ENCODE measurements around the gene CASP10. TPM values are rescaled to one million over a fixed set of nuclear protein-coding genes. Genes with fewer than 3 reads are reported as not detected.
A peak's percentile ranks its signal among the peaks of the same experiment; 100 is the strongest.
"Not testable (repeated sequence)": the region's sequence is repeated elsewhere in the genome, so short reads cannot be mapped to it uniquely, and the experiment has no call there.

The CASP10 gene
- total RNA-seq, 1 donor from 2014 or later, result 5.4 TPM

DNA sequence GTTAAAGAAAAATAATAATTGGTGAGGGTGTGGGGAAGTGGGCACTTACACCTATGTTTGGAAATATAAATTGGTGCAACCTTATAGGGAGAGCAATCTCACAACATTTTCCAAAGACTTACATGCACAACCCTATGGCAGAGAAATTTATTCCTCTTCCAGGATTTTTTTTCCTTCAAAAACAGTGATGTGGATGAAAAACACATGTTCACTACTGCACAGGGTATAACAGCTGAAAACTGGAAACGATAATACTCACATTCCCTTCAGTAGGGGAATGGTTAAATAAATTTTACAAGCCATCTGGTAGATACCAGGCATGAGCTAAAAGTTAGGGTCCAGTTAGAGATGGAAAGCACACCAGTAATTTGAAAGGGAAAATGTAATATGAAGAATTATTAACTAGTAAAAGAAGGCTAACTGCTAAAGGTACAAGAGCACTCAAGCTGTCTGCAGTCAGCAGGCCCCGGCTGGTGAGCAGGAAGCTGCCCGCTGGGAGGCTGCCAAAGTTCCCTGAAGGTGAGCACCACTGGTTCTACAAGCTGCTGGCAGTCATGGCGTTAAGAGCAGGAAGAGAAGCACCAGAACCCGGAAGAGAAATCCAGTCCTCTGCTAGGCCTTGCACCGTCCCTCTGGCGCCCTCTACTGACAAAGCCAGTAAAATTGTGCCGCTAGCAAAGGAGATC, 49.0 kb downstream of the CASP10 start:
- DNase-seq (ENCODE audit: low spot score) (peak; percentile 90), ATAC-seq (peak; percentile 82)

DNA sequence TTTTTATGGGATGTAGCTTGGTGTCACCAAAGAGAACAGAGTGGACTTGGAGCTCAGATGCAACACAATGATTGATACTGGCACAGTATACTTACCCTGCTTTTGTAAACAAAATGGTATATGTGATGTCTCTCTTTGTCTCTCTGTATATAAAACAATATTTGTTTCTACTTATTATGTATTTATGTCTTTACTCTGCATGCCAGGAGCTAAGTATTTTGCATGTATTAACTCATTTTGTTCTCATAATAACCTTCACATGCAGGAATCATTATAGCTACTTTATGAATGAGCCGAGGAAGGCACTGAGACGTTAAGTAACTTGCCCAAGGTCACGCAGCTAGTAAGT, 49.5 kb downstream of the CASP10 start:
- DNase-seq (ENCODE audit: low spot score) (peak; percentile 19), ATAC-seq (no peak)

GRCh38 chr2:201233192-201233811, 50.4 kb downstream of the CASP10 start:
- ATAC-seq, result peak; percentile 93
- DNase-seq (ENCODE audit: low spot score), result peak; percentile 89

DNA sequence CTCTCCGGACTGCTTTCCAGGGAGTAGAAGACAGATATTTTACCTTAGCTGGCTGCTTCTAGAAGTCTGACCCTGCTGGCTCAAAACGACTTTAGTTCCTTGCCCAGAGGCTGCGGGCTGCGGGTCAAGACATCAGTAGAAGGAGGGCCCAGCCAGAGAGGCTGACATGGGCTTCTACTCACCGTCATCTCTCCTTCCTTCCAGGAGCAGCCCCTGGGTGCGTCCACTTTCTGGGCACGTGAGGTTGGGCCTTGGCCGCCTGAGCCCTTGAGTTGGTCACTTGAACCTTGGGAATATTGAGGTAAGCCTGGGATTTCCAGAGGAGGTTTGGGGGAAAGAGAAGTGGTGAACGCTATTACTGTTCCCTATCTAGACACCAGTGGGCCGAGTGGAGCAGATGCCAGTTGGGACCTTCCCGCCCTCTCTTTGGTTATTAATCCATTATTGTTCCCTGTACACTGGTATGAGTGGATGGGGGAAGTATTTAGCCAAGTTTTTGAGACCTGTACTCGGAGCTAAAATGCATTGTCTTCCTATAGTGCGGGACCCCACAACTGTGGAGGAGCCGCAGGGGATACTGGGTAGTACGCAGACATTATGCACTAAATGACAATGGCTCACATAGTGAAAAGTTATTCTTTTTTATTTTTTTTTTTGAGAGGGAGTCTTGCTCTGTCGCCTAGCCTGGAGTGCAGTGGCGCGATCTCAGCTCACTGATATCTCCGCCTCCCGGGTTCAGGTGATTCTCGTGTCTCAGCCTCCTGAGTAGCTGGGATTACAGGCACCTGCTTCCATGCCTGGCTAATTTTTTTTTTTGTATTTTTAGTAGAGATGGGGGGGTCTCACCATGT, 51.1 kb downstream of the CASP10 start:
- ATAC-seq, result peak; percentile 1
- no peak for DNase-seq (ENCODE audit: low spot score)

GRCh38 chr2:201234663-201235135, 51.8 kb downstream of the CASP10 start:
- no peak for DNase-seq (ENCODE audit: low spot score)
- ATAC-seq, result no peak

DNA sequence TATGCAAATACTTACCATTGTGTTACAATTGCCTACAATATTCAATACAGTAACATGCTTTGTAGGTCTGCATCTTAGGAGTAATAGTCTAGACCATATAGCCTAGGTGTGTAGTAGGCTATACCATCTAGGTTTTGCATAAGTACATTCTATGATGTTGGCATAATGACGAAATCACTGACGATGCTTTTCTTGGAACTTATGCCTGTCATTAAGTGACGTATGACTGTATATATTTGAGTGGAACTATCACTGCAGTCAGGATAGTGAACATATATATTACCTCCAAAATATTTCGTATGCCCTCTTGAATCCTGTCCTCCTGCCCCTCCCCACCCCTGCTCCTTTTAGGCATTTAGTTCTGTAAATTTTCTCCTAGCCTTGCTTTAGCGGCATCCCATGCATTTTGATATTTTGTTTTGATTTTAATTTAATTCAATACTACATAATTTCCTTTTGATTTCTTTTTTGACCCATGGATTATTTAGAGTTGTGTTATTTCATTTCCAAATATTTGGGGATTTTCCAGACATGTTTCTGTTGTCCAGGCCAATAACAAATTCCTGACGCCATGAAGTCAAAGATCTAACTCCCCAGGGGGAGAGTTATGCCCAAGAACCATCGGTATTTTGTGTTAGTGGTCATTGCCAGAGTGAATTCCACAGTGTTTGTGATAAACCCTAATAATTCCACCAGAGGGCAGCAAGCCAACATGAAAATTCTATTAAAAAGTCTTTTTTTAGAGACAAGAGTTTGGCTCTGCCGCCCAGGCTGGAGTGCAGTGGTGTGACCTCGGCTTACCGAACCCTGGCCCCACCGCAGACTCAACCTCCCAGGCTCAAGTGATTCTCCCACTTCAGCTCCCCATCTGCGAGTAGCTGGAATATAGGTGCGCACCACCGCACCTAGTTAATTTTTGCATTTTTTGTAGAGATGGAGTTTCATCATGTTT, 53.2 kb downstream of the CASP10 start:
- ATAC-seq (peak; percentile 26), DNase-seq (ENCODE audit: low spot score) (no peak)

DNA sequence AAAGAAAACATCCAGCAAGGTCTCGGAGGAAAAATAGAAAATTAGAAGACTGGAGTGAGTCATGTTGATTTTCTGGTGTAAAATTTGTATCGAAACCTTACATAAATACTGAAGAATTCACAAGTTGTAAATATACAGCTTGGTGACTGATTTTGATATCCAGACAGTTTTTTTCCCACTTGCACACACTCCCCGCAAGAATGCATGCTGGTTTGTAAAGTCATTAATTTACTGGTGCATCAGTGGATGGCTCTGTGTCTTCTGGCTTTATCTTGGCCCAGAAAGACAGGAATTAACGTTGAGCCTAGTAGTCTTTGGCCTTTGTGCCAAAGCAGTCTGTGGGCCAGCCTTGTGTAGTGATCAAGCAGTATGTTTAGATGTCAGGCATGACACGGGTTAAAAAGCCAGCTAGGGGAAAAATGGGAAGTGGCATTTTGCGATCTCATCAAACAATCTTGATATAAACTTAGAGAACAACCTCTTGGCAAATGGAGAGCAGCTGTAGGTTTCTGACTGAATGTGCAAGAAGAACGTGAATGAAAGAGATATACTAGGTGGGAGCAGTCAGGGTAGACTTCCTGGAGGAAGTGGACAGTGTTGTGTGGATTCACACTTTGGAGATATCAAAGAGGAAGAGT, 54.7 kb downstream of the CASP10 start:
- no peak for DNase-seq (ENCODE audit: low spot score)
- no peak for ATAC-seq

GRCh38 chr2:201239167-201239935, 56.4 kb downstream of the CASP10 start:
- DNase-seq (ENCODE audit: low spot score), result not testable (repeated sequence)

GRCh38 chr2:201242571-201243277, 59.8 kb downstream of the CASP10 start:
- no peak for DNase-seq (ENCODE audit: low spot score)
- ATAC-seq, result no peak

More at GRCh38 chr2:201239167-201239935, 56.4 kb downstream of the CASP10 start:
- ATAC-seq, result peak; percentile 65

GRCh38 chr2:201244829-201245228, 61.9 kb downstream of the CASP10 start:
- ATAC-seq (no peak), DNase-seq (ENCODE audit: low spot score) (no peak)

DNA sequence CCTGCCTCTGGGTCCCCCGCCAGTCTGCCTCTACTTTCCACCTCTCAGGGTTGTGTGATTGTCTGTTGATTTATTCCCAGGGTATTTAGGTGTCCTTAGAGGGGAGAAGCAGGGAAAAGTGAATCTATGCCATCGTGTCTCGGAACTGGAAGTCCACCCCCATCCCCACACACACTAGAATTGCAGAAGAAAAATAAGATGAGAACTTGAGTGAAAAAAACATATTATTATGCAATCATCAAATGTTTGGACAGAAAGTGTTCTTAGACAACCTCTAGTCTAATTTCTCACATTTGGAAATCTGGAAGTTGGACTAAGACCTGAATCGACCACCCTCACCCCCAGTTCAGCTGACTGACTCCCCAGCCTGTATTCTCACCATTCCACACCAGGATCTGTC, 63.3 kb downstream of the CASP10 start:
- ATAC-seq, result no peak

GRCh38 chr2:201248288-201248844, 65.4 kb downstream of the CASP10 start:
- no peak for ATAC-seq
- no peak for DNase-seq (ENCODE audit: low spot score)

More for the DNA sequence above, 63.3 kb downstream of the CASP10 start:
- no peak for DNase-seq (ENCODE audit: low spot score)

- DNase-seq (ENCODE audit: low spot score) (no peak), ATAC-seq (no peak)
Measured at GRCh38 chr2:201249889-201250288, 66.9 kb downstream of the CASP10 start.

GRCh38 chr2:201250741-201251140, 67.8 kb downstream of the CASP10 start:
- ATAC-seq (no peak), DNase-seq (ENCODE audit: low spot score) (no peak)

GRCh38 chr2:201254081-201254730, 71.3 kb downstream of the CASP10 start:
- ATAC-seq (no peak), DNase-seq (ENCODE audit: low spot score) (no peak)

DNA sequence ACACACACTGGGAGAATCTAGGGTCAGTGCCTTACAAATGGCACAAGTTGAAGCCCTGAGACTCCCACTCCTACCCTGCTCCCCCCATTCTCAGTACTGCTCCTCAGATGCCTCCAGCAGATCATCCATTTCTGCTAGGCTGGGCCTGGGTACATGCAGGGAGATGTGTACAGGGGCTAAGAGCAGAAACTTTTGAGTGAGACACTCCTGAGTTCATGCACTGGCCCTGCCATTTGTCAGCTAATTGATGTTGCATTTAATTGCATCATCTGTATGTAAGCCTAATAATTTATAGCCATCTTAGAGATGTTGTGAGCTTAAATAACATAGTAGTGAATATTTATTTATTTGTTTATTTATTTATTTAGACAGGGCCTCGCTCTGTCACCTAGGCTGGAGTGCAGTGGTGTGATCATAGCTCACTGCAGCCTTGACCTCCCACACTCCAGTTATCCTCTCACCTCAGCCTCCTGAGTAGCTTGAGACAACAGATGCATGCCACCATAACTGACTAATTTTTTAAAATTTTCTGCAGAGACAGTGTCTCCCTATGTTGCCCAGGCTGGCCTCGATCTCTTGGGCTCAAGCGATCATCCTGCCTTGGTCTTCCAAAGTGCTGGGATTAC, 72.6 kb downstream of the CASP10 start:
- no peak for DNase-seq (ENCODE audit: low spot score)
- no peak for ATAC-seq

DNA sequence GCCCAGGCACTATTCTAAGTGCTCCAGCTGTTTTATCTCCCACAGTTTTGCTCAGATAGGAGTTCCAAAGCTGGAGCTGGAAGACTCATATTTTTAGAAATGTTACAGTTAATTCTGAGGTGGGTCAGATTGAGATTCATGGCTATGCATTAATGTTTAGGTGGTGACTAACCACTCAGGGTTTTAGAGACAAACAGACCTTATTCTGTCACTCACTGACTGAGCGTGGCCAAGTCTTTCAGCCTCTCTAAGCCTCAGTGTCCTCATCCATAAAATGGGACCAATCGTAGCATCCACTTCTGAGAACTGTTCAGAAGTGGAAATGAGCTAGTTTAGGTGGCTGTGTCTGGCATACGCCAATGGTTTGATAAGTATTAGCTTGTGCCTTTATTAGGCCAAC, 73.1 kb downstream of the CASP10 start:
- ATAC-seq (no peak), DNase-seq (ENCODE audit: low spot score) (no peak)

Data from left lobe of liver (tissue), 2 donors.